Activated gamma-delta T cell treated with Interleukin-2 at 50 U/mL for 16 hours (primary cell): ENCODE results near the gene RPS27L.
A peak's percentile ranks its signal among the peaks of the same experiment; 100 is the strongest.
"Not testable (repeated sequence)": the region's sequence is repeated elsewhere in the genome, so short reads cannot be mapped to it uniquely, and the experiment has no call there.

Experiments
- DNase-seq: peaks from one replicate; pipeline ENCODE4 v3.0.0-alpha.2; 2020

The RPS27L gene

GRCh38 chr15:63135281-63135680 is 22.0 kb downstream of the RPS27L start:
- no peak for DNase-seq

- DNase-seq = no peak
Observed at GRCh38 chr15:63134245-63134985, 22.9 kb downstream of the RPS27L start.

GRCh38 chr15:63133786-63134185 is 23.5 kb downstream of the RPS27L start:
- no peak for DNase-seq

GRCh38 chr15:63126726-63127125 is 30.6 kb downstream of the RPS27L start:
- DNase-seq = no peak

GRCh38 chr15:63124506-63124905 is 32.8 kb downstream of the RPS27L start:
- DNase-seq = no peak

- peak; percentile 83 for DNase-seq
Observed at GRCh38 chr15:63122002-63122875, 35.0 kb downstream of the RPS27L start.

GRCh38 chr15:63121382-63122001 is 35.8 kb downstream of the RPS27L start, which contains the start of gene LACTB:
Gene LACTB (plus strand): TSS chr15:63121861. CDS start chr15:63121872, 11 bp downstream.
- peak; percentile 73 for DNase-seq

GRCh38 chr15:63118854-63119253 is 38.4 kb downstream of the RPS27L start:
- no peak for DNase-seq

GRCh38 chr15:63114465-63114864 is 42.8 kb downstream of the RPS27L start:
- DNase-seq = no peak

GRCh38 chr15:63112871-63113270 is 44.4 kb downstream of the RPS27L start:
- no peak for DNase-seq

- DNase-seq = no peak
Observed at GRCh38 chr15:63111481-63111880, 45.8 kb downstream of the RPS27L start.

GRCh38 chr15:63110428-63111026 is 46.8 kb downstream of the RPS27L start:
- no peak for DNase-seq

- DNase-seq = no peak
Observed at GRCh38 chr15:63109920-63110319, 47.4 kb downstream of the RPS27L start.

GRCh38 chr15:63109498-63109897 is 47.8 kb downstream of the RPS27L start:
- no peak for DNase-seq

GRCh38 chr15:63107895-63108546 is 49.3 kb downstream of the RPS27L start:
- no peak for DNase-seq

GRCh38 chr15:63105354-63105753 is 51.9 kb downstream of the RPS27L start:
- DNase-seq = not testable (repeated sequence)

GRCh38 chr15:63104727-63105126 is 52.5 kb downstream of the RPS27L start:
- DNase-seq = no peak

- no peak for DNase-seq
Observed at GRCh38 chr15:63103416-63103815, 53.9 kb downstream of the RPS27L start.

GRCh38 chr15:63099581-63099980 is 57.7 kb downstream of the RPS27L start:
- not testable (repeated sequence) for DNase-seq

GRCh38 chr15:63098901-63099300 is 58.4 kb downstream of the RPS27L start:
- not testable (repeated sequence) for DNase-seq
